GM19238 (cell line): Measurements from ENCODE around the gene TPBGL.

Source experiments
- DNase-seq: peaks from one replicate; pipeline ENCODE4 v3.0.0; 2011; ENCODE audit warnings: low spot score; ENCODE audit not compliant: insufficient read length

The TPBGL gene

GRCh38 chr11:75246006-75246670 lies 5.6 kb downstream of the TPBGL start:
- DNase-seq, result no peak

- DNase-seq, result no peak
Measured at GRCh38 chr11:75246671-75247350, 6.2 kb downstream of the TPBGL start.

- DNase-seq, result no peak
Measured at GRCh38 chr11:75248924-75249256, 8.3 kb downstream of the TPBGL start.

- no peak for DNase-seq
Measured at GRCh38 chr11:75249704-75250103, 9.1 kb downstream of the TPBGL start.

GRCh38 chr11:75254326-75254725 lies 13.8 kb downstream of the TPBGL start:
- DNase-seq, result no peak

GRCh38 chr11:75260396-75261170 lies 20.0 kb downstream of the TPBGL start:
- no peak for DNase-seq

- DNase-seq, result no peak
Measured at GRCh38 chr11:75261902-75262361, 21.4 kb downstream of the TPBGL start.

- no peak for DNase-seq
Measured at GRCh38 chr11:75262436-75262835, 21.9 kb downstream of the TPBGL start.

GRCh38 chr11:75262961-75263852 lies 22.6 kb downstream of the TPBGL start:
- DNase-seq, result no peak

GRCh38 chr11:75263944-75264349 lies 23.4 kb downstream of the TPBGL start:
- no peak for DNase-seq

- DNase-seq, result no peak
Measured at GRCh38 chr11:75264356-75264755, 23.8 kb downstream of the TPBGL start.

- DNase-seq, result no peak
Measured at GRCh38 chr11:75264971-75265370, 24.4 kb downstream of the TPBGL start.

- no peak for DNase-seq
Measured at GRCh38 chr11:75265851-75266531, 25.4 kb downstream of the TPBGL start.

- no peak for DNase-seq
Measured at GRCh38 chr11:75267171-75267970, 26.8 kb downstream of the TPBGL start.

- no peak for DNase-seq
Measured at GRCh38 chr11:75268626-75269366, 28.2 kb downstream of the TPBGL start.

- no peak for DNase-seq
Measured at GRCh38 chr11:75269367-75269660, 28.7 kb downstream of the TPBGL start.

GRCh38 chr11:75269896-75270295 lies 29.3 kb downstream of the TPBGL start:
- DNase-seq, result no peak

GRCh38 chr11:75270896-75271418 lies 30.4 kb downstream of the TPBGL start:
- no peak for DNase-seq

GRCh38 chr11:75271730-75272129 lies 31.2 kb downstream of the TPBGL start:
- DNase-seq, result no peak
